CD8-positive, alpha-beta memory T cell (primary cell): Measurements from ENCODE around the gene ADCY5. TPM values are rescaled to one million over a fixed set of nuclear protein-coding genes. Genes with fewer than 3 reads are reported as not detected.

Experiments
- CTCF ChIA-PET: fragments of 350-600 bp; sonication (Branson Sonifier 250); formaldehyde crosslinking; loops from one replicate; lab custom pipeline; 2021; ENCODE audit warnings: antibody characterized with exemption; lab: Charles Lee
- POLR2A ChIA-PET: fragments of 350-600 bp; sonication (Branson Sonifier 250); formaldehyde crosslinking; loops from one replicate; lab custom pipeline; 2021; ENCODE audit warnings: antibody characterized with exemption; lab: Charles Lee
- DNase-seq, 5 donors: peaks; one replicate each; pipeline versions ENCODE4 v3.0.0 to v3.0.0-alpha.2; 2020 to 2022; ENCODE audit warnings: mixed read lengths in 1 of 5
- H3K27ac ChIP-seq: one replicate; pipeline ENCODE4 v1.7.0; 2013; ENCODE audit warnings: low read depth, mild to moderate bottlenecking, low read length, moderate library complexity
- H3K27me3 ChIP-seq: 2 replicates; pipeline ENCODE4 v1.7.0; 2013; ENCODE audit warnings: low read length, mild to moderate bottlenecking; ENCODE audit not compliant: insufficient read depth, poor library complexity, severe bottlenecking
- H3K36me3 ChIP-seq: 2 replicates; pipeline ENCODE4 v1.7.0; 2013; ENCODE audit warnings: mild to moderate bottlenecking, low read length, moderate library complexity; ENCODE audit not compliant: insufficient read depth
- H3K4me1 ChIP-seq: 2 replicates; pipeline ENCODE4 v1.7.0; 2013; ENCODE audit warnings: mild to moderate bottlenecking, low read length, moderate library complexity; ENCODE audit not compliant: insufficient read depth
- H3K4me3 ChIP-seq: 2 replicates; pipeline ENCODE4 v1.7.0; 2013; ENCODE audit warnings: mild to moderate bottlenecking, low read length
- H3K9me3 ChIP-seq: 2 replicates; pipeline ENCODE4 v1.7.0; 2013; ENCODE audit warnings: mild to moderate bottlenecking, low read length
- H3K27ac Mint-ChIP-seq, 8 donors: one replicate each; pipeline ENCODE4 v1.8.0; 2020 to 2021; ENCODE audit warnings: mixed read lengths in 8 of 8, mild to moderate bottlenecking in 6 of 8, inconsistent platforms in 3 of 8, moderate library complexity in 3 of 8
- H3K27me3 Mint-ChIP-seq, 2 donors: one replicate each; pipeline ENCODE4 v1.8.0; 2020 to 2021; ENCODE audit warnings: mixed read lengths in 2 of 2, mild to moderate bottlenecking in 1 of 2, moderate library complexity in 1 of 2
- H3K36me3 Mint-ChIP-seq, 3 donors: one replicate each; pipeline ENCODE4 v1.8.0; 2020 to 2021; ENCODE audit warnings: mixed read lengths in 3 of 3, inconsistent platforms in 1 of 3, mild to moderate bottlenecking in 1 of 3
- H3K4me1 Mint-ChIP-seq, 3 donors: one replicate each; pipeline ENCODE4 v1.8.0; 2020 to 2021; ENCODE audit warnings: mixed read lengths in 3 of 3, inconsistent platforms in 1 of 3, mild to moderate bottlenecking in 1 of 3
- H3K4me3 Mint-ChIP-seq, 7 donors: one replicate each; pipeline ENCODE4 v1.8.0; 2020 to 2021; ENCODE audit warnings: mixed read lengths in 7 of 7, mild to moderate bottlenecking in 6 of 7, moderate library complexity in 4 of 7, inconsistent platforms in 2 of 7
- H3K9me3 Mint-ChIP-seq, 5 donors: one replicate each; pipeline ENCODE4 v1.8.0; 2020 to 2022; ENCODE audit warnings: mixed read lengths in 5 of 5, mild to moderate bottlenecking in 3 of 5, moderate library complexity in 2 of 5, inconsistent platforms in 1 of 5
- polyA plus RNA-seq: library from polyadenylated mRNA; unstranded; fragments of 300-500 nt; fragmentation: Illumina TruSeq; gene quantifications from one replicate; pipeline ENCODE4 v1.2.3, GENCODE V29; 2021
- total RNA-seq, 2 experiments: library from RNA; stranded (reverse); gene quantifications; one replicate each; pipeline ENCODE4 v1.2.3, GENCODE V29; 2021

ADCY5 gene
- total and polyA plus RNA-seq, 3 experiments from 2014 or later = 0.02 to 0.16 TPM; not detected in 1

GRCh38 chr3:123262868-123263267 lies 186.0 kb downstream of the ADCY5 start:
- no peak overlapping the region for H3K27ac Mint-ChIP-seq
- H3K4me3 ChIP-seq = no peak overlapping the region
- no peaks in the 10 kb centered on the region for H3K9me3 ChIP-seq
- H3K4me3 Mint-ChIP-seq = no peak overlapping the region
- ChIA-PET POLR2A (no interaction called here), CTCF (no interaction called here)
- no peaks in the 10 kb centered on the region for H3K4me1 ChIP-seq
- H3K27me3 ChIP-seq = no peaks in the 10 kb centered on the region
- no peaks in the 10 kb centered on the region for H3K36me3 ChIP-seq
- H3K4me1 Mint-ChIP-seq = peaks cover 0 to 18% (median 3%) of the 10 kb centered on the region in 3 donors
- no peak for DNase-seq
- no peaks in the 10 kb centered on the region for H3K9me3 Mint-ChIP-seq
- no peak overlapping the region for H3K27ac ChIP-seq
- peaks cover 16 to 64% (median 28%) of the 10 kb centered on the region in 3 donors for H3K36me3 Mint-ChIP-seq
- no peaks in the 10 kb centered on the region for H3K27me3 Mint-ChIP-seq

- H3K4me3 ChIP-seq = no peak overlapping the region
- Mint-ChIP-seq H3K27me3 (no peaks in the 10 kb centered on the region), H3K4me1 (peaks cover 0 to 18% (median 3%) of the 10 kb centered on the region in 3 donors), H3K4me3 (no peak overlapping the region), H3K9me3 (no peaks in the 10 kb centered on the region), H3K27ac (peak overlapping the region in 1 of 8 donors; percentile 46), H3K36me3 (peaks cover 16 to 59% (median 26%) of the 10 kb centered on the region in 3 donors)
- no peaks in the 10 kb centered on the region for H3K9me3 ChIP-seq
- H3K36me3 ChIP-seq = no peaks in the 10 kb centered on the region
- CTCF ChIA-PET = no interaction called here
- H3K4me1 ChIP-seq = no peaks in the 10 kb centered on the region
- no peak for DNase-seq
- POLR2A ChIA-PET = no interaction called here
- H3K27ac ChIP-seq = no peak overlapping the region
- H3K27me3 ChIP-seq = no peaks in the 10 kb centered on the region
Observed at GRCh38 chr3:123262226-123262625, 186.7 kb downstream of the ADCY5 start.

GRCh38 chr3:123261666-123262065 lies 187.2 kb downstream of the ADCY5 start:
- H3K4me3 Mint-ChIP-seq = no peak overlapping the region
- H3K4me1 Mint-ChIP-seq = peaks cover 0 to 18% (median 3%) of the 10 kb centered on the region in 3 donors
- H3K36me3 ChIP-seq = no peaks in the 10 kb centered on the region
- no peak for DNase-seq
- no peaks in the 10 kb centered on the region for H3K27me3 ChIP-seq
- ChIA-PET CTCF (no interaction called here), POLR2A (no interaction called here)
- H3K9me3 Mint-ChIP-seq = no peaks in the 10 kb centered on the region
- no peaks in the 10 kb centered on the region for H3K9me3 ChIP-seq
- H3K27ac Mint-ChIP-seq = no peak overlapping the region
- no peak overlapping the region for H3K27ac ChIP-seq
- H3K36me3 Mint-ChIP-seq = peaks cover 12 to 54% (median 22%) of the 10 kb centered on the region in 3 donors
- H3K4me1 ChIP-seq = no peaks in the 10 kb centered on the region
- H3K4me3 ChIP-seq = no peak overlapping the region
- no peaks in the 10 kb centered on the region for H3K27me3 Mint-ChIP-seq

GRCh38 chr3:123258811-123259420 lies 190.0 kb downstream of the ADCY5 start:
- H3K4me3 Mint-ChIP-seq = no peak overlapping the region
- no peaks in the 10 kb centered on the region for H3K4me1 ChIP-seq
- no peak overlapping the region for H3K27ac ChIP-seq
- no peaks in the 10 kb centered on the region for H3K9me3 Mint-ChIP-seq
- H3K4me3 ChIP-seq = no peak overlapping the region
- H3K9me3 ChIP-seq = no peaks in the 10 kb centered on the region
- no peaks in the 10 kb centered on the region for H3K36me3 ChIP-seq
- CTCF ChIA-PET = interaction anchor here (1.0 kb wide), 1 partner anchor 13 kb away, joined by 3 read pairs; no protein-coding TSS in a partner anchor
- H3K36me3 Mint-ChIP-seq = peaks cover 0 to 45% (median 5%) of the 10 kb centered on the region in 3 donors
- no peaks in the 10 kb centered on the region for H3K27me3 ChIP-seq
- POLR2A ChIA-PET = no interaction called here
- DNase-seq = peak in 1 of 5 donors; percentile 14
- peak overlapping the region in 3 of 8 donors; percentile 3 to 78 (median 38) for H3K27ac Mint-ChIP-seq
- H3K27me3 Mint-ChIP-seq = no peaks in the 10 kb centered on the region
- peaks cover 0 to 8% (median 1%) of the 10 kb centered on the region in 3 donors for H3K4me1 Mint-ChIP-seq

- ChIA-PET CTCF (interaction anchor here (1.0 kb wide), 1 partner anchor 13 kb away, joined by 3 read pairs; no protein-coding TSS in a partner anchor), POLR2A (no interaction called here)
- Mint-ChIP-seq H3K36me3 (peaks cover 0 to 43% (median 5%) of the 10 kb centered on the region in 3 donors), H3K9me3 (no peaks in the 10 kb centered on the region), H3K4me3 (no peak overlapping the region), H3K27me3 (no peaks in the 10 kb centered on the region), H3K27ac (peak overlapping the region in 1 of 8 donors; percentile 39), H3K4me1 (peaks cover 0 to 8% (median 1%) of the 10 kb centered on the region in 3 donors)
- Histone ChIP-seq H3K9me3 (no peaks in the 10 kb centered on the region), H3K4me3 (no peak overlapping the region), H3K27ac (no peak overlapping the region), H3K4me1 (no peaks in the 10 kb centered on the region), H3K36me3 (no peaks in the 10 kb centered on the region), H3K27me3 (no peaks in the 10 kb centered on the region)
- DNase-seq = no peak
Observed at GRCh38 chr3:123258359-123258758, 190.5 kb downstream of the ADCY5 start.

- no peak overlapping the region for H3K4me3 Mint-ChIP-seq
- peaks cover 0 to 8% (median 1%) of the 10 kb centered on the region in 3 donors for H3K4me1 Mint-ChIP-seq
- H3K36me3 ChIP-seq = no peaks in the 10 kb centered on the region
- peak overlapping the region in 3 of 8 donors; percentile 10 to 78 (median 47) for H3K27ac Mint-ChIP-seq
- POLR2A ChIA-PET = no interaction called here
- no peak overlapping the region for H3K4me3 ChIP-seq
- no peaks in the 10 kb centered on the region for H3K9me3 ChIP-seq
- H3K36me3 Mint-ChIP-seq = peaks cover 0 to 46% (median 5%) of the 10 kb centered on the region in 3 donors
- H3K27me3 Mint-ChIP-seq = no peaks in the 10 kb centered on the region
- no peaks in the 10 kb centered on the region for H3K27me3 ChIP-seq
- no peak overlapping the region for H3K27ac ChIP-seq
- no peaks in the 10 kb centered on the region for H3K4me1 ChIP-seq
- H3K9me3 Mint-ChIP-seq = no peaks in the 10 kb centered on the region
- DNase-seq = no peak
- CTCF ChIA-PET = no interaction called here
Observed at GRCh38 chr3:123256256-123256655, 192.6 kb downstream of the ADCY5 start.

- DNase-seq = no peak
- peaks cover 12 to 70% (median 22%) of the 10 kb centered on the region in 3 donors for H3K36me3 Mint-ChIP-seq
- no peaks in the 10 kb centered on the region for H3K9me3 ChIP-seq
- H3K27ac Mint-ChIP-seq = peak overlapping the region in 1 of 8 donors; percentile 64
- no peaks in the 10 kb centered on the region for H3K27me3 ChIP-seq
- peaks cover 9 to 27% (median 12%) of the 10 kb centered on the region in 3 donors for H3K4me1 Mint-ChIP-seq
- no peak overlapping the region for H3K27ac ChIP-seq
- peaks cover 5% of the 10 kb centered on the region for H3K36me3 ChIP-seq
- ChIA-PET POLR2A (no interaction called here), CTCF (no interaction called here)
- H3K4me3 ChIP-seq = no peak overlapping the region
- H3K4me1 ChIP-seq = no peaks in the 10 kb centered on the region
- no peak overlapping the region for H3K4me3 Mint-ChIP-seq
- no peaks in the 10 kb centered on the region for H3K9me3 Mint-ChIP-seq
- no peaks in the 10 kb centered on the region for H3K27me3 Mint-ChIP-seq
Observed at GRCh38 chr3:123246866-123247265, 202.0 kb downstream of the ADCY5 start.

- Mint-ChIP-seq H3K27ac (no peak overlapping the region), H3K27me3 (no peaks in the 10 kb centered on the region), H3K4me3 (no peak overlapping the region), H3K9me3 (no peaks in the 10 kb centered on the region), H3K36me3 (peaks cover 26 to 75% (median 33%) of the 10 kb centered on the region in 3 donors), H3K4me1 (peaks cover 16 to 40% (median 24%) of the 10 kb centered on the region in 3 donors)
- DNase-seq = peak in 2 of 5 donors; percentile 5 to 12
- no peaks in the 10 kb centered on the region for H3K9me3 ChIP-seq
- H3K27me3 ChIP-seq = no peaks in the 10 kb centered on the region
- CTCF ChIA-PET = no interaction called here
- H3K4me1 ChIP-seq = no peaks in the 10 kb centered on the region
- H3K36me3 ChIP-seq = peaks cover 10% of the 10 kb centered on the region
- POLR2A ChIA-PET = no interaction called here
- no peak overlapping the region for H3K27ac ChIP-seq
- H3K4me3 ChIP-seq = no peak overlapping the region
Observed at GRCh38 chr3:123244128-123244527, 204.8 kb downstream of the ADCY5 start.
